CD4-positive, CD25-positive, alpha-beta regulatory T cell (primary cell): ENCODE measurements around the gene G0S2. TPM values are rescaled to one million over a fixed set of nuclear protein-coding genes. Genes with fewer than 3 reads are reported as not detected.
A peak's percentile ranks its signal among the peaks of the same experiment; 100 is the strongest.

Experiments used
- ATAC-seq, 2 donors: fragments of 150-1000 bp; cut with Tn5 transposase; one replicate each; pipeline ENCODE4 v1.10.0; 2021; ENCODE audit warnings: low read depth in 2 of 2, moderate number of reproducible peaks in 2 of 2, moderate library complexity in 1 of 2
- DNase-seq, 3 donors: peaks; one replicate each; pipeline versions ENCODE4 v3.0.0 to v3.0.0-alpha.2; 2012 to 2022; ENCODE audit warnings: mixed read lengths in 1 of 3
- H3K27ac ChIP-seq: one replicate; pipeline ENCODE4 v1.7.0; 2013; ENCODE audit warnings: mild to moderate bottlenecking, low read length; ENCODE audit not compliant: insufficient read depth, poor library complexity, severe bottlenecking
- H3K27me3 ChIP-seq: one replicate; pipeline ENCODE4 v1.7.0; 2013; ENCODE audit warnings: low read length; ENCODE audit not compliant: control insufficient read depth, insufficient read depth
- H3K36me3 ChIP-seq: one replicate; pipeline ENCODE4 v1.7.0; 2013; ENCODE audit warnings: mild to moderate bottlenecking, low read length, moderate library complexity; ENCODE audit not compliant: control insufficient read depth, insufficient read depth
- H3K4me1 ChIP-seq: 2 replicates; pipeline ENCODE4 v1.7.0; 2013; ENCODE audit warnings: mild to moderate bottlenecking, low read length; ENCODE audit not compliant: insufficient read depth, control insufficient read depth, poor library complexity, severe bottlenecking
- H3K4me3 ChIP-seq: one replicate; pipeline ENCODE4 v1.7.0; 2013; ENCODE audit warnings: low read depth, mild to moderate bottlenecking, low read length, moderate library complexity
- H3K9me3 ChIP-seq, 2 experiments: 1 replicate in 1 of 2; 2 replicates in 1 of 2; pipeline ENCODE4 v1.7.0; 2013; ENCODE audit warnings: low read length in 2 of 2, mild to moderate bottlenecking in 1 of 2, moderate library complexity in 1 of 2; ENCODE audit not compliant: control insufficient read depth in 2 of 2
- H3K27ac Mint-ChIP-seq, 3 donors: one replicate each; pipeline ENCODE4 v1.8.0; 2020 to 2022; ENCODE audit warnings: mild to moderate bottlenecking in 3 of 3, mixed read lengths in 3 of 3, moderate library complexity in 2 of 3
- H3K27me3 Mint-ChIP-seq: one replicate; pipeline ENCODE4 v1.8.0; 2022; ENCODE audit warnings: mild to moderate bottlenecking, mixed read lengths
- H3K36me3 Mint-ChIP-seq: one replicate; pipeline ENCODE4 v1.8.0; 2020; ENCODE audit warnings: mixed read lengths
- H3K4me1 Mint-ChIP-seq, 4 donors: one replicate each; pipeline ENCODE4 v1.8.0; 2020 to 2022; ENCODE audit warnings: mixed read lengths in 4 of 4, mild to moderate bottlenecking in 1 of 4
- H3K4me3 Mint-ChIP-seq, 4 donors: one replicate each; pipeline ENCODE4 v1.8.0; 2020 to 2022; ENCODE audit warnings: mild to moderate bottlenecking in 4 of 4, mixed read lengths in 4 of 4, moderate library complexity in 3 of 4
- H3K9me3 Mint-ChIP-seq, 7 donors: one replicate each; pipeline ENCODE4 v1.8.0; 2020 to 2022; ENCODE audit warnings: mixed read lengths in 7 of 7, mild to moderate bottlenecking in 3 of 7, moderate library complexity in 2 of 7
- polyA plus RNA-seq, 4 donors: library from polyadenylated mRNA; unstranded; fragments of 300-500 nt; fragmentation: Illumina TruSeq; gene quantifications; one replicate each; pipeline ENCODE4 v1.2.3, GENCODE V29; 2021
- total RNA-seq: library from RNA; stranded (reverse); gene quantifications from one replicate; pipeline ENCODE4 v1.2.3, GENCODE V29; 2022

G0S2 gene
- not detected for total RNA-seq
- polyA plus RNA-seq, result under 1 TPM in 1 of 4 donors, not detected in 3; 0.48 TPM

- DNase-seq, result no peak
- Mint-ChIP-seq H3K9me3 (peaks cover 0 to 8% (median 0%) of the 10 kb centered on the region in 7 donors), H3K27me3 (peaks cover 69% of the 10 kb centered on the region), H3K4me3 (peak within 1 kb of the TSS; percentile 26 to 82 (median 70)), H3K4me1 (peaks cover 0 to 38% (median 23%) of the 10 kb centered on the region in 4 donors), H3K27ac (peak within 1 kb of the TSS in 2 of 3 donors; percentile 1 to 32), H3K36me3 (no peaks in the 10 kb centered on the region)
- Histone ChIP-seq H3K4me3 (no peak within 1 kb of the TSS), H3K36me3 (no peaks in the 10 kb centered on the region), H3K4me1 (peaks cover 22% of the 10 kb centered on the region), H3K27ac (no peak within 1 kb of the TSS), H3K27me3 (peaks cover 48% of the 10 kb centered on the region), H3K9me3 (no peaks in the 10 kb centered on the region)
- peak in 1 of 2 donors; percentile 17 for ATAC-seq
Observed at GRCh38 chr1:209674957-209675564, at the start of gene G0S2. G0S2 (plus strand) TSS chr1:209675412; CDS start chr1:209675685, 273 bp downstream.

DNA sequence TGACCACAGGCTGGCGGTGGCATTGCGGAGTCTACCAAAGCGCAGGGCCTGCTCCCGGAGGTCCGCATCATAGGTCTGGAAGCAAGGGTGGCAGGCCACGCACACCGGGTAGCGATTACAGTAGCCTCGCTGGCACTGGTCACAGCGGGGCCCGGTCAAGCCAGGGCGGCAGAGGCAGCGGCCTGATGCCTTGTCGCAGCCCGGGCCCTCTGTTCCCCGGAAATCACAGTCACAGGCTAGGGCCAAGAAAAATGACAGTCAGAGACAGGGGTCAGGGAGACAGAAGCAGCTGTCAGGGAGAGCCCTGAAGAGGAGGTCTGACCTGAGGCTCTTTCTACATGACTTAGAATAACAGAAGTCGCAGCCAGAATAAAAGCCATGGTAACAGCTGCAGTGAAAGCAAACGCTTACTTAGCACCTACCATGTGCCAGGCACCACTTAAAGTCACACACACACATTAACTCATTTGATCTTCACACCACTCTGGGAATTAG lies 49.4 kb upstream of the G0S2 start:
- no peak overlapping the region for H3K27ac ChIP-seq
- no peak overlapping the region for H3K4me3 Mint-ChIP-seq
- no peaks in the 10 kb centered on the region for H3K9me3 ChIP-seq
- ATAC-seq, result no peak
- H3K4me1 ChIP-seq, result no peaks in the 10 kb centered on the region
- peaks cover 0 to 2% (median 0%) of the 10 kb centered on the region in 4 donors for H3K4me1 Mint-ChIP-seq
- no peaks in the 10 kb centered on the region for H3K9me3 Mint-ChIP-seq
- H3K4me3 ChIP-seq, result no peak overlapping the region
- no peaks in the 10 kb centered on the region for H3K36me3 Mint-ChIP-seq
- H3K36me3 ChIP-seq, result no peaks in the 10 kb centered on the region
- H3K27ac Mint-ChIP-seq, result no peak overlapping the region
- no peaks in the 10 kb centered on the region for H3K27me3 ChIP-seq
- no peak for DNase-seq
- H3K27me3 Mint-ChIP-seq, result peaks cover 4% of the 10 kb centered on the region

DNA sequence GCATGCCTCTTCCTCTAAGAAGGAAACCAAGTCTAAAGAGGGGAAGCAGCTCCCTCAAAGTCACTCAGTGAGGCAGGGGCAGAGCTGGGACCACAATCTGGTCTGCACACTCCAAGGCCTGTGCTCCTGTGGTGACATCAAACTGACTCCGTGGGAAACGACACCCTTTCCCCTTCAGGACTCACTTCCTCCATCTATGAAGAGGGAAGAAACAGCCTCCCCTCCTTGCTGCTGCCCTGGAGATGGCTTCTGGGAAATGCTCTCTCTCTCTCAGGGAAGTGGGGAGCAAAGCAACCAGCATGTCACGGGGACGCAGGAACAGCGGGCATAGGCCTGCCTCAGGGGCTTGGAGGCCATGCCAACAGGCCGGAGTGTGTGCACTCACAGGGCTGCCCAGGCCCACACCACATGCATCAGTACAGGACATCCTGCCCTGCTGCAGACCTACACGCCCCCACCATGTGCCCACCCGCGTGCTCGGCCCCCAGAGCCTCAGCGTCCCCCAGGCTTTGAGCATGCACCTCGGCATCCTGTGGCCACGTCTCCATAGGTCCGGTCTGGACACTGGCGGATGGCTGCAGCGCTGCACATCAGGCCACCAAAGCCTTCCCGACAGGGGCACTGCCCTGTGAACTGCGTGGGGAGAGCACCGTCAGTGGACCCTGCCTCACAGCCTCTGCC lies 48.7 kb upstream of the G0S2 start:
- H3K36me3 ChIP-seq, result no peaks in the 10 kb centered on the region
- no peak overlapping the region for H3K4me3 ChIP-seq
- H3K4me3 Mint-ChIP-seq, result no peak overlapping the region
- H3K9me3 Mint-ChIP-seq, result no peaks in the 10 kb centered on the region
- peaks cover 0 to 2% (median 0%) of the 10 kb centered on the region in 4 donors for H3K4me1 Mint-ChIP-seq
- no peaks in the 10 kb centered on the region for H3K9me3 ChIP-seq
- H3K36me3 Mint-ChIP-seq, result peaks cover 3% of the 10 kb centered on the region
- H3K27ac Mint-ChIP-seq, result no peak overlapping the region
- H3K27me3 Mint-ChIP-seq, result peaks cover 4% of the 10 kb centered on the region
- no peak overlapping the region for H3K27ac ChIP-seq
- ATAC-seq (no peak), DNase-seq (no peak)
- H3K27me3 ChIP-seq, result no peaks in the 10 kb centered on the region
- H3K4me1 ChIP-seq, result no peaks in the 10 kb centered on the region

- H3K9me3 Mint-ChIP-seq, result no peaks in the 10 kb centered on the region
- H3K4me3 Mint-ChIP-seq, result no peak overlapping the region
- Histone ChIP-seq H3K9me3 (no peaks in the 10 kb centered on the region), H3K4me3 (no peak overlapping the region), H3K4me1 (no peaks in the 10 kb centered on the region), H3K36me3 (no peaks in the 10 kb centered on the region), H3K27me3 (no peaks in the 10 kb centered on the region), H3K27ac (no peak overlapping the region)
- peaks cover 4% of the 10 kb centered on the region for H3K27me3 Mint-ChIP-seq
- no peak for ATAC-seq
- no peak overlapping the region for H3K27ac Mint-ChIP-seq
- peaks cover 0 to 2% (median 0%) of the 10 kb centered on the region in 4 donors for H3K4me1 Mint-ChIP-seq
- DNase-seq, result no peak
- H3K36me3 Mint-ChIP-seq, result peaks cover 3% of the 10 kb centered on the region
Observed at GRCh38 chr1:209627027-209627731, 48.0 kb upstream of the G0S2 start.

- Histone ChIP-seq H3K4me1 (no peaks in the 10 kb centered on the region), H3K27ac (no peak overlapping the region), H3K9me3 (no peaks in the 10 kb centered on the region), H3K27me3 (no peaks in the 10 kb centered on the region), H3K4me3 (no peak overlapping the region), H3K36me3 (no peaks in the 10 kb centered on the region)
- peaks cover 0 to 2% (median 0%) of the 10 kb centered on the region in 4 donors for H3K4me1 Mint-ChIP-seq
- DNase-seq (peak; percentile 50 to 67 (median 54)), ATAC-seq (peak; percentile 65 to 69)
- H3K27me3 Mint-ChIP-seq, result peaks cover 4% of the 10 kb centered on the region
- H3K36me3 Mint-ChIP-seq, result peaks cover 3% of the 10 kb centered on the region
- no peaks in the 10 kb centered on the region for H3K9me3 Mint-ChIP-seq
- no peak overlapping the region for H3K27ac Mint-ChIP-seq
- H3K4me3 Mint-ChIP-seq, result no peak overlapping the region
Observed at GRCh38 chr1:209627732-209628196, 47.4 kb upstream of the G0S2 start.

DNA sequence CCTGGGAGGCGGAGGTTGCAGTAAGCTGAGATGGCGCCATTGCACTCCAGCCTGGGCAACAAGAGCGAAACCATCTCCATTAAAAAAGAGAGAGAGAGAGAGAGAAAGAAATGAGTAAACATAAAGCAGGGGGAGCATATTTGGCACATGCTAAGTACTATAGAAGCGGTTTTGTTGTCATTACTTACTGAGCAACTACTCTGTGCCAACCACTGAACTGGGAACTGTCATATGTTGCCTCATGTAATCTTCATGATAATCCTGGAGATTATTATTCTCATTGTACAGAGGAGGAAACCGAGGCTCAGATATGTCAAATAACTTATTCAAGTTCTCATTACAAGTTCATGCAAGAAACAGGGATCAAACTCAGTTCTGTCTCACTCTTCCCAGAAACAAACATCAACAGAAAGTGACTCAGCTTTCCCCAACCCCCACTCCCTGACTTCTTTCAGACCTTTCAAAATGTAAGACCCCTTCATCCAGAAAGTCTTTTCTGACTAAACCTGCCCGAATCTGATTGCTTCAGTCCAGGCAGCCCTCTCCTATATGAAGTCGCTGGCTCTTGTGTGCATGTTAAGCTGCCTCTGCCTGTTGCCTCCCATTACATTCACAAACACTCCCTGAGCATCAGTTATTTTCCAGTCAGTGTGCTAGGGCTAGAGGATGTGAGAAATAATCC lies 46.5 kb upstream of the G0S2 start:
- peak overlapping the region in 1 of 4 donors; percentile 21 for H3K4me3 Mint-ChIP-seq

DNA sequence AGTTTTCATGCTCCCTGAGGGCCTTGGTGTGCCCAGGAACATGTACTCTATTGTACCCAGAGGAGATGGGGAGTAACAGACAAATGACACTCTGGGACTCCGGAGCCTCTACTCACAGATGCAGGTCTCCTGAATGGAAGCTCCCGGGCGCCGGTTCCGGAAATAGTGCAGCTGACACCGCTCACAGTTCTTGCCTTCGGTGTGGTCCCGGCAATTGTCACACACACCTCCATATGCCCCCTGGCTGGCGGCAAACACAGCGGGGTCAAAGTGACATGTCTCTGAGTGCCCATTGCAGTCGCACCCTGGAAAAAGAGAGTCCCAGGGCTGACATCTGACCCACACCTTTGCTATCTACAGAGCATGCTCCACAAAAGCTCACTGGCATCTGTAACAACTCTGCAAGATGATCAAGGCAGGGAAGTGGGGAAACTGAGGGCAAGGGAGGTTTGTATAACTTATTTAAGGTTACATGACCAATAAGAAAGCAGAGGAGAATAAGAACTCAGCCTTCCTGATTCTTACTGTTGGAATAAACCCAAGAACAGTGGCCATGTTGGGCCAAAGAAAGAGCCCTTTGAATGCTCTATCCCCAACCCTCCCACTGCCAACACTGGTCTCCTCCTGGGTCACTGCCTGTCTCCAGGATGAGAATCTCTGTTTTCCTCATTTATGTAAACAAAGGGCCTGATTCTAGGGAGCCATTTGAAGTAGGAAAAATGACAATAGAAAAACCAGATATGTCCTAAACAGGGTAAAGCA lies 45.4 kb upstream of the G0S2 start:
- DNase-seq (no peak), ATAC-seq (no peak)
- Histone ChIP-seq H3K4me1 (no peaks in the 10 kb centered on the region), H3K36me3 (no peaks in the 10 kb centered on the region), H3K4me3 (no peak overlapping the region), H3K27ac (no peak overlapping the region), H3K27me3 (no peaks in the 10 kb centered on the region), H3K9me3 (no peaks in the 10 kb centered on the region)
- Mint-ChIP-seq H3K27me3 (peaks cover 7% of the 10 kb centered on the region), H3K9me3 (no peaks in the 10 kb centered on the region), H3K27ac (no peak overlapping the region), H3K4me3 (no peak overlapping the region), H3K36me3 (peaks cover 3% of the 10 kb centered on the region), H3K4me1 (no peaks in the 10 kb centered on the region)

More for the DNA sequence above, 46.5 kb upstream of the G0S2 start:
- DNase-seq (no peak), ATAC-seq (no peak)
- Histone ChIP-seq H3K4me3 (no peak overlapping the region), H3K27me3 (no peaks in the 10 kb centered on the region), H3K36me3 (no peaks in the 10 kb centered on the region), H3K9me3 (no peaks in the 10 kb centered on the region), H3K4me1 (no peaks in the 10 kb centered on the region), H3K27ac (no peak overlapping the region)
- H3K4me1 Mint-ChIP-seq, result peaks cover 0 to 2% (median 0%) of the 10 kb centered on the region in 4 donors
- H3K27me3 Mint-ChIP-seq, result peaks cover 5% of the 10 kb centered on the region
- no peaks in the 10 kb centered on the region for H3K9me3 Mint-ChIP-seq
- H3K36me3 Mint-ChIP-seq, result peaks cover 3% of the 10 kb centered on the region
- H3K27ac Mint-ChIP-seq, result peak overlapping the region in 1 of 3 donors; percentile 66
